Duodenal mucosa (tissue), 2 donors: ENCODE measurements around the gene MAML1.
A peak's percentile ranks its signal among the peaks of the same experiment; 100 is the strongest.
"Not testable (repeated sequence)": the region's sequence is repeated elsewhere in the genome, so short reads cannot be mapped to it uniquely, and the experiment has no call there.

ENCODE experiments used
- H3K27ac ChIP-seq: one replicate; pipeline ENCODE4 v1.7.0; 2013; ENCODE audit warnings: low read depth, low read length
- H3K27me3 ChIP-seq, 2 donors: one replicate each; pipeline ENCODE4 v1.7.0; 2013; ENCODE audit warnings: low read length in 2 of 2, control low read depth in 1 of 2; ENCODE audit not compliant: insufficient read depth in 2 of 2, control insufficient read depth in 1 of 2
- H3K36me3 ChIP-seq, 2 donors: one replicate each; pipeline ENCODE4 v1.7.0; 2013; ENCODE audit warnings: low read length in 2 of 2, control low read depth in 1 of 2; ENCODE audit not compliant: insufficient read depth in 2 of 2, control insufficient read depth in 1 of 2
- H3K4me1 ChIP-seq, 2 donors: one replicate each; pipeline ENCODE4 v1.7.0; 2013; ENCODE audit warnings: low read length in 2 of 2, control low read depth in 1 of 2; ENCODE audit not compliant: insufficient read depth in 2 of 2, control insufficient read depth in 1 of 2
- H3K4me3 ChIP-seq, 2 donors: one replicate each; pipeline ENCODE4 v1.7.0; 2013; ENCODE audit warnings: low read length in 2 of 2, low read depth in 1 of 2
- H3K9ac ChIP-seq, 2 donors: one replicate each; pipeline ENCODE4 v1.7.0; 2013; ENCODE audit warnings: low read length in 2 of 2, low read depth in 1 of 2
- H3K9me3 ChIP-seq, 2 donors: one replicate each; pipeline ENCODE4 v1.7.0; 2013; ENCODE audit warnings: low read length in 2 of 2, control low read depth in 1 of 2; ENCODE audit not compliant: control insufficient read depth in 1 of 2

The MAML1 gene

DNA sequence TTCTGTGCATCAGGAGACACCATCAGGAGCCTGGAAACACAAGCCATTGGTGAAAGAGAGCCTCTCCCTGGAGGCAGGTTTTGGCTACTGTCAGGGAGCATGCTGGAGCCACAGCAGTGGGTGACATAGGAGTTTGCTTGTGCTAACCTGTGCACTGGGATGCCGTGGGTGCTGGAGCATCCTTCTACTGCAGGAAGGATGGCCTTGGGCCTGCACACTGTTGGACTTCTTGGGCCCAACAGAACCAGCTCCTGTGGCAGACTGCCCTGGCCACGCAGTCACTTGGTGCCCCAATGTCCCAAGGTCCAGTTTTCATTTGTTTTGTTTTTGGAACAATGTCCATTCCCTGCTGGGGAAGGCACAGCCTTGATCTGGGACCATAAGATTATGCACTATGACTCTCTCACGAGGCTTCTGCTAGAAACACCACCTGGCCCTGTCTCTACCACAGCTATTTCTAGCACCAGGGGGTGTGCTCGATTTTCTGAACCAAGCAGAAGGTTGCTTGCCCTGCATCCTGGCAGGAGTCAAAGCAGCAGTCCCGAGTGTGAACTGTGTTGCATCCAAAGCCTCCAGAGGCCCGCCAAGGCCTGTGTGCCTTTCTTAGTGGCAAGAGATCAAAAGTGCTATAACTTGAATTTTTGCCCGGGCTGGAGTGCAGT is 55.7 kb downstream of the MAML1 start:
- Histone ChIP-seq H3K4me1 (peaks cover 5 to 6% of the 10 kb centered on the region in 2 donors), H3K9me3 (no peaks in the 10 kb centered on the region), H3K4me3 (no peak overlapping the region), H3K36me3 (no peaks in the 10 kb centered on the region), H3K27ac (no peak overlapping the region), H3K27me3 (no peaks in the 10 kb centered on the region), H3K9ac (no peak overlapping the region)

- H3K9me3 ChIP-seq, H3K36me3 ChIP-seq, H3K27ac ChIP-seq, H3K27me3 ChIP-seq, H3K9ac ChIP-seq, H3K4me3 ChIP-seq: not testable (repeated sequence)
- peaks cover 14 to 15% of the 10 kb centered on the region in 2 donors for H3K4me1 ChIP-seq
Measured at GRCh38 chr5:179789278-179789677, 56.7 kb downstream of the MAML1 start.

GRCh38 chr5:179791881-179792611 is 59.4 kb downstream of the MAML1 start:
- no peaks in the 10 kb centered on the region for H3K27me3 ChIP-seq
- peaks cover 31 to 33% of the 10 kb centered on the region in 2 donors for H3K4me1 ChIP-seq
- no peaks in the 10 kb centered on the region for H3K9me3 ChIP-seq

GRCh38 chr5:179792612-179793467 is 60.2 kb downstream of the MAML1 start:
- Histone ChIP-seq H3K9ac (no peak overlapping the region), H3K4me1 (peaks cover 32 to 37% of the 10 kb centered on the region in 2 donors), H3K27me3 (no peaks in the 10 kb centered on the region), H3K9me3 (no peaks in the 10 kb centered on the region), H3K4me3 (no peak overlapping the region), H3K36me3 (peaks cover under 1 to 13% of the 10 kb centered on the region in 2 donors), H3K27ac (peak overlapping the region; percentile 10)

More at GRCh38 chr5:179791881-179792611, 59.4 kb downstream of the MAML1 start:
- Histone ChIP-seq H3K36me3 (peaks cover 0 to 5% of the 10 kb centered on the region in 2 donors), H3K9ac (no peak overlapping the region), H3K4me3 (no peak overlapping the region), H3K27ac (no peak overlapping the region)

DNA sequence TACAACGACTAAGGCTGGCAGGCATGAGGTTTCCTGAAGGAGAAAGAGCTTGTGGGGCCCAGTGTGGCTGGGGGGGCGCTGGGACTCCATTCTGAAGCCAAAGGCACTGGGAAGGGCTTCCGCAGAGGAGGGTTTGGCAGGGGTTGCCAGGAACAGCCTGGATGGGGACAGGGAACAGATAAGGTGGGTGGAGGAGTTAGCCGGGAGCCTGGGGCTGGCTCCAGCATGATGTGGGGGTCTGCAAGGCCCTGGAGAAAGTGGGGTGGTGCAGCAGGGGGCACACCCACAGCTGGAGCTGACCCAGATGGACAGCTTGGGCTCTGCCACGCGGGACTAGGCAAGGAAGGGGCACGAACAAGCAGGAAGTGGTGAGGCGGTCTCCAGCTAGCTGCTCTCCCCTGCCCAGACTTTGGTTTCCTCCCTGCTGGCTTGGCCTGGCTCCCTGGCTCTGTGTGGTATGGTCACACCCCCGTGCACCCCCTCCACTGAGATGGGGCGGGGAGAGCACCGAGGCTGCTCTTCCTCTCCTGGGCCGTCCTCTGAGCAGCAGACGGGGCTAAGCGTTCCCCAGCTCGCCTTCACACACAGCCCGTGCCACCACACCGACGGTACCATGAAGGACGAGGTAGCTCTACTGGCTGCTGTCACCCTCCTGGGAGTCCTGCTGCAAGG is 61.0 kb downstream of the MAML1 start, which contains the start of gene LTC4S:
TSS of gene LTC4S (plus strand) at position 519 of the 672 bp plus-strand sequence. CDS start at position 614, 95 bp downstream.
- H3K4me1 ChIP-seq: peaks cover 32 to 37% of the 10 kb centered on the region in 2 donors
- H3K27me3 ChIP-seq: no peaks in the 10 kb centered on the region
- peak within 1 kb of the TSS; percentile 10 for H3K27ac ChIP-seq
- no peaks in the 10 kb centered on the region for H3K9me3 ChIP-seq
- H3K9ac ChIP-seq: peak within 1 kb of the TSS; percentile 46 to 70
- H3K36me3 ChIP-seq: peaks cover 8 to 21% of the 10 kb centered on the region in 2 donors
- H3K4me3 ChIP-seq: peak within 1 kb of the TSS; percentile 68 to 76

DNA sequence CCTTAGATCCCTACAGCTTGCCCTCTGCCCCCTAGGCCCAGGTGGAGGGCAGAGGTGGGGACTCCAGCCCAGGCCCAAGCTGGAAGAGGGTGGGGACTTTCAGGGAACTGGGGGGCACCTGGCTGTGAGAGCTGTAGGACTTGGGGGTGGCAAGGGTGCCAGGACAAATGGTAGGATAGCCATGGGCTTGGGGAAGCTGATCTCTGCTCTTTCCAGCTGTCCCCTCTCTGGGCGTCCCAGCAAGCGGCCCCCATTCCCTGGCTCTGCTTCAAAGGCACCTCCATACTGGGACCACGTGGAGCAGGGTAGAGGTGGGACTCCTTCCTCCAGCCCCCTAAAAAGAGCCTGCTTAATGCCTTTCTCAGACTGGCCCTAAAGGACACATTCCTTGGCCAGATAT is 61.5 kb downstream of the MAML1 start:
- Histone ChIP-seq H3K27ac (no peak overlapping the region), H3K9ac (peak overlapping the region in 1 of 2 donors; percentile 9), H3K4me1 (peaks cover 32 to 37% of the 10 kb centered on the region in 2 donors), H3K9me3 (no peaks in the 10 kb centered on the region), H3K27me3 (no peaks in the 10 kb centered on the region), H3K36me3 (peaks cover 14 to 27% of the 10 kb centered on the region in 2 donors), H3K4me3 (peak overlapping the region in 1 of 2 donors; percentile 22)

DNA sequence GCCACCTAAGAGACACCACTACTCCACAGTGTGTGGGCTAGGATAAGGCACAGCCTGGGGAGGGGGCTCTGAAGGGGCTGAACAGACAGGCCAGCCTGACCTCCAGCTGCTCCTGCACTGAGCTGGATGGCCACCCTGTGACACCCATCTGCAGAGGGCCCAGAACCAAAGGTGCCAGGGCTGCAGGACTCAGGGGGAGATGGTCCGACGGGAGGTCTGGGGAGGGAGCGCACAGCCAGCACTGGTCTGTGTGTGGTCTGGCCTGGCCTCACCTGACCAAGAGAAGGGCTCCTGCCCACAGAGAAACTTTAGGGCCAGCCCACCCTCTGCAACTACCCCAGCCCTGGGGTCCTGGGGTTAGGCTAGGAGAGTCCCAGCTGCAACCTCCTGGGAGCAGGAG is 62.0 kb downstream of the MAML1 start:
- peak overlapping the region; percentile 46 to 70 for H3K9ac ChIP-seq
- peak overlapping the region; percentile 68 to 76 for H3K4me3 ChIP-seq

GRCh38 chr5:179795049-179795862 is 62.6 kb downstream of the MAML1 start:
- H3K27me3 ChIP-seq: no peaks in the 10 kb centered on the region
- no peaks in the 10 kb centered on the region for H3K9me3 ChIP-seq
- peaks cover 20 to 37% of the 10 kb centered on the region in 2 donors for H3K36me3 ChIP-seq
- H3K9ac ChIP-seq: peak overlapping the region; percentile 46 to 70
- peak overlapping the region; percentile 62 for H3K27ac ChIP-seq
- H3K4me3 ChIP-seq: peak overlapping the region; percentile 68 to 76
- peaks cover 32 to 37% of the 10 kb centered on the region in 2 donors for H3K4me1 ChIP-seq

More for the DNA sequence above, 62.0 kb downstream of the MAML1 start:
- peaks cover 32 to 37% of the 10 kb centered on the region in 2 donors for H3K4me1 ChIP-seq
- no peak overlapping the region for H3K27ac ChIP-seq
- peaks cover 18 to 31% of the 10 kb centered on the region in 2 donors for H3K36me3 ChIP-seq
- no peaks in the 10 kb centered on the region for H3K9me3 ChIP-seq
- H3K27me3 ChIP-seq: no peaks in the 10 kb centered on the region
